ENCODE data around the gene GAB3.

DNA sequence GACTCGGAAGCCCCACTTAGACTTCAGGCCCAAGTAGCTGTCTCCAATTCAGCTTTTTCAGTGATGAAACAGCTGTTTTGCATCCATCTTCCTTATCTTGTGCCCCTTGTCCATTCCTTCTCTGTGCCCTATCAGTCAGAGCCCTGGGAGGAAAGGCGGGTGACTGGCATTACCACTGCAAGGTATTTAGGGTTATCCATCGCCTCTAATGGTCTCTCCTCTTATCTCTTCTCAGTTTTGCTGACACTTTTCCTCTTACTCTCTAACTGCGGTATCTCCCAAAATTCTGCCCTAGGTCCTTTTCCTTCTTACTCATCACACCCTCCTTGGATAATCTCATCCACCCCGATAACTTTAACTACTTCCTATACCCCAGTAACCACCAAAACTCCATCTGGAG, 13.7 kb downstream of the GAB3 start:
- TF ChIP-seq GATA2 (IDR thresholded peaks at IDR 0.05; ENCODE audit: low read depth, low read length) (no peak), GATA3 (IDR thresholded peaks at IDR 0.05; ENCODE audit: low read depth, low read length) (no peak)

Measured in SH-SY5Y (cell line).